H9 (cell line): ENCODE results near the gene GLB1L2. TPM values are rescaled to one million over a fixed set of nuclear protein-coding genes. Genes with fewer than 3 reads are reported as not detected.

Experiments
- DNase-seq: peaks from one replicate; pipeline ENCODE4 v3.0.0-alpha.2; 2017
- H2AFZ ChIP-seq: one replicate; pipeline ENCODE4 v1.6.1; 2013; ENCODE audit warnings: mild to moderate bottlenecking, low read length, control low read depth, moderate library complexity
- H2AK5ac ChIP-seq: 2 replicates; pipeline ENCODE4 v1.6.1; 2013; ENCODE audit warnings: low read length, control low read depth, mixed read lengths; ENCODE audit not compliant: insufficient read length
- H2BK120ac ChIP-seq: one replicate; pipeline ENCODE4 v1.6.1; 2013; ENCODE audit warnings: low read depth, mild to moderate bottlenecking, low read length, control low read depth, inconsistent platforms; ENCODE audit not compliant: poor library complexity, severe bottlenecking
- H2BK12ac ChIP-seq: 2 replicates; pipeline ENCODE4 v1.6.1; 2013; ENCODE audit warnings: low read length, control low read depth, mixed read lengths, low read depth; ENCODE audit not compliant: insufficient read length
- H2BK15ac ChIP-seq: 2 replicates; pipeline ENCODE4 v1.6.1; 2013; ENCODE audit warnings: low read depth, low read length, control low read depth
- H2BK20ac ChIP-seq: one replicate; pipeline ENCODE4 v1.6.1; 2013; ENCODE audit warnings: low read depth, mild to moderate bottlenecking, low read length, control low read depth, inconsistent platforms; ENCODE audit not compliant: poor library complexity, severe bottlenecking
- H2BK5ac ChIP-seq: 2 replicates; pipeline ENCODE4 v1.6.1; 2013; ENCODE audit warnings: low read length, control low read depth, mixed read lengths; ENCODE audit not compliant: insufficient read length
- H3K14ac ChIP-seq: 2 replicates; pipeline ENCODE4 v1.6.1; 2013; ENCODE audit warnings: low read length, control low read depth; ENCODE audit not compliant: insufficient read depth
- H3K18ac ChIP-seq: 2 replicates; pipeline ENCODE4 v1.6.1; 2013; ENCODE audit warnings: low read depth, mild to moderate bottlenecking, mixed read lengths, low read length, control low read depth; ENCODE audit not compliant: insufficient read length
- H3K23ac ChIP-seq: 2 replicates; pipeline ENCODE4 v1.6.1; 2013; ENCODE audit warnings: low read length, control low read depth, mixed read lengths, low read depth; ENCODE audit not compliant: insufficient read length
- H3K23me2 ChIP-seq: 2 replicates; pipeline ENCODE4 v1.6.1; 2013; ENCODE audit warnings: low read depth, mild to moderate bottlenecking, mixed read lengths, low read length, control low read depth; ENCODE audit not compliant: insufficient read length, poor library complexity, severe bottlenecking
- H3K27ac ChIP-seq: 2 replicates; pipeline ENCODE4 v1.5.1; 2013; ENCODE audit warnings: low read length, control low read depth, mixed read lengths, low read depth; ENCODE audit not compliant: insufficient read length
- H3K27me3 ChIP-seq: 2 replicates; pipeline ENCODE4 v1.6.1; 2013; ENCODE audit warnings: low read length, control low read depth, inconsistent platforms; ENCODE audit not compliant: insufficient read depth
- H3K4ac ChIP-seq: 2 replicates; pipeline ENCODE4 v1.6.1; 2013; ENCODE audit warnings: low read depth, mild to moderate bottlenecking, control low read depth, inconsistent platforms, low read length, moderate library complexity
- H3K4me1 ChIP-seq: 2 replicates; pipeline ENCODE4 v1.6.1; 2013; ENCODE audit warnings: low read length, control low read depth, inconsistent platforms; ENCODE audit not compliant: insufficient read depth
- H3K4me2 ChIP-seq: 2 replicates; pipeline ENCODE4 v1.6.1; 2013; ENCODE audit warnings: low read length, control low read depth, mixed read lengths; ENCODE audit not compliant: insufficient read length, insufficient read depth
- H3K56ac ChIP-seq: 2 replicates; pipeline ENCODE4 v1.6.1; 2013; ENCODE audit warnings: low read depth, mild to moderate bottlenecking, mixed read lengths, low read length, control low read depth; ENCODE audit not compliant: insufficient read length
- H3K79me1 ChIP-seq: 2 replicates; pipeline ENCODE4 v1.6.1; 2013; ENCODE audit warnings: low read depth, mild to moderate bottlenecking, moderate library complexity, low read length, control low read depth, inconsistent platforms; ENCODE audit not compliant: insufficient read depth, poor library complexity, severe bottlenecking
- H3K79me2 ChIP-seq: 2 replicates; pipeline ENCODE4 v1.6.1; 2013; ENCODE audit warnings: low read length, control low read depth, inconsistent platforms; ENCODE audit not compliant: insufficient read depth
- H3K9ac ChIP-seq: 2 replicates; pipeline ENCODE4 v1.6.1; 2013; ENCODE audit warnings: low read length, control low read depth, mixed read lengths; ENCODE audit not compliant: insufficient read length; ENCODE audit errors: extremely low read depth
- H3K9me3 ChIP-seq: one replicate; pipeline ENCODE4 v1.6.1; 2013; ENCODE audit warnings: low read depth, low read length, inconsistent platforms; ENCODE audit not compliant: control insufficient read depth
- H3T11ph ChIP-seq: one replicate; pipeline ENCODE4 v1.6.1; 2013; ENCODE audit warnings: mild to moderate bottlenecking, low read length, control low read depth, inconsistent platforms
- H4K20me1 ChIP-seq: one replicate; pipeline ENCODE4 v1.6.1; 2013; ENCODE audit not compliant: control insufficient read depth, insufficient read length, insufficient read depth
- H4K5ac ChIP-seq: 2 replicates; pipeline ENCODE4 v1.6.1; 2013; ENCODE audit warnings: low read depth, mild to moderate bottlenecking, mixed read lengths, low read length, control low read depth; ENCODE audit not compliant: insufficient read length
- H4K8ac ChIP-seq: replicated peaks from 2 replicates; pipeline ENCODE4 v1.6.1; 2013; ENCODE audit warnings: low read length, control low read depth, mixed read lengths, low read depth; ENCODE audit not compliant: insufficient read length
- H4K91ac ChIP-seq: 2 replicates; pipeline ENCODE4 v1.6.1; 2013; ENCODE audit warnings: low read depth, mild to moderate bottlenecking, moderate library complexity, mixed read lengths, low read length, control low read depth; ENCODE audit not compliant: insufficient read length
- H3K27ac Mint-ChIP-seq, 3 experiments: 2 replicates in 2 of 3; 3 replicates in 1 of 3; pipeline ENCODE4 v1.8.0; 2020 to 2021; ENCODE audit warnings: mixed read lengths in 3 of 3, mild to moderate bottlenecking in 1 of 3, moderate library complexity in 1 of 3
- H3K27me3 Mint-ChIP-seq: 2 replicates; pipeline ENCODE4 v1.8.0; 2021; ENCODE audit warnings: low read depth, mild to moderate bottlenecking, moderate library complexity, mixed read lengths
- H3K36me3 Mint-ChIP-seq, 3 experiments: 2 replicates in 2 of 3; 3 replicates in 1 of 3; pipeline ENCODE4 v1.8.0; 2020 to 2021; ENCODE audit warnings: low read depth in 3 of 3, mixed read lengths in 3 of 3; ENCODE audit not compliant: insufficient read depth in 1 of 3
- H3K4me1 Mint-ChIP-seq, 2 experiments: 2 replicates each; pipeline ENCODE4 v1.8.0; 2020; ENCODE audit warnings: mixed read lengths in 2 of 2
- H3K4me3 Mint-ChIP-seq, 2 experiments: 2 replicates in 1 of 2; 3 replicates in 1 of 2; pipeline ENCODE4 v1.8.0; 2020 to 2021; ENCODE audit warnings: mild to moderate bottlenecking in 2 of 2, mixed read lengths in 2 of 2, moderate library complexity in 1 of 2
- H3K9me3 Mint-ChIP-seq, 2 experiments: 2 replicates in 1 of 2; 3 replicates in 1 of 2; pipeline ENCODE4 v1.8.0; 2020; ENCODE audit warnings: mild to moderate bottlenecking in 2 of 2, mixed read lengths in 2 of 2, moderate library complexity in 1 of 2
- WGBS: extraction: QIAGEN DNeasy Blood & Tissue Kit; methylation state at CpG from one replicate; pipeline ENCODE4 v1.1.7; 2013; ENCODE audit warnings: missing lambda C conversion rate, low lambda C conversion rate, mixed read lengths; ENCODE audit not compliant: insufficient read length; ENCODE audit errors: extremely low coverage; 5-methylcytosine and 5-hydroxymethylcytosine counted together
- total RNA-seq: library from RNA; stranded (reverse); gene quantifications from 2 replicates; pipeline ENCODE4 v1.2.1, GENCODE V29; 2021
- TF ChIP-seq, protein P1 (sequence below): fragments of 200-600 bp; sonication (generic); conservative IDR thresholded peaks from 3 replicates; pipeline ENCODE4 v1.8.0; 2021; ENCODE audit warnings: antibody characterized with exemption, mild to moderate bottlenecking

Gene GLB1L2
- total RNA-seq, 1 experiment from 2014 or later, result 2.4 TPM

DNA sequence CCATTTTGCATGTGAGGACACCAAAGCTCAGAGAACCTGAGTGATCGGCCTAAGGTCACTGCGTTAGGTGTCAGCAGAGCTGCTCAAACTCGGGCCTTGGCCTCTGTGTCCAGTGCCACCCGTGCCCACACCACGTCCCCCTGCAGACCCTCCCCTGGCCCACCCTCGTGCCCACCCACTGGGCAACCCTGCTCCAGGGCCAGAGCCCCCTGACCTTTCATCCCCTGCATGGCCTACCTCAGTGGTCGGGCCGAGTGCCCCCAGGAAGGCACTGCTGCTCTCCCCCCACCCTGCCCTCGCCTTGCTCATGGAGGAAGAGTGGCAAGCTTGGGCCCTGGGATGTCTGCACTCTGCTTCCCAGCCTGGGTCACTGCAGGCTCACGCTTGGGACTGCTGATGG is 62.5 kb downstream of the GLB1L2 start:
- no peaks in the 10 kb centered on the region; the same call in 1 of the 2 replicates for H3K79me2 ChIP-seq
- H3K4me3 Mint-ChIP-seq, result no peak overlapping the region

More for the DNA sequence above, 62.5 kb downstream of the GLB1L2 start:
- Histone ChIP-seq H3K56ac (no peak overlapping the region), H2BK120ac (no peak overlapping the region), H2BK20ac (no peak overlapping the region), H2BK12ac (no peak overlapping the region), H3K9ac (no peak overlapping the region), H3K27me3 (no peaks in the 10 kb centered on the region), H2BK5ac (no peak overlapping the region), H4K91ac (no peak overlapping the region), H4K8ac (no peak overlapping the region), H3K9me3 (no peaks in the 10 kb centered on the region), H4K20me1 (no peaks in the 10 kb centered on the region), H3K27ac (no peak overlapping the region), H3K23me2 (no peaks in the 10 kb centered on the region), H3K14ac (no peak overlapping the region; the same call in 1 of the 2 replicates), H3K4me2 (no peak overlapping the region), H3K4me1 (no peaks in the 10 kb centered on the region), H3K79me1 (no peaks in the 10 kb centered on the region), H2AK5ac (no peak overlapping the region), H3K4ac (no peak overlapping the region), H2AFZ (no peak overlapping the region), H4K5ac (no peak overlapping the region), H3K23ac (no peak overlapping the region), H2BK15ac (no peak overlapping the region), H3K18ac (no peak overlapping the region), H3T11ph (no peak overlapping the region)
- H3K9me3 Mint-ChIP-seq, result no peaks in the 10 kb centered on the region
- TF ChIP-seq, protein P1, sequence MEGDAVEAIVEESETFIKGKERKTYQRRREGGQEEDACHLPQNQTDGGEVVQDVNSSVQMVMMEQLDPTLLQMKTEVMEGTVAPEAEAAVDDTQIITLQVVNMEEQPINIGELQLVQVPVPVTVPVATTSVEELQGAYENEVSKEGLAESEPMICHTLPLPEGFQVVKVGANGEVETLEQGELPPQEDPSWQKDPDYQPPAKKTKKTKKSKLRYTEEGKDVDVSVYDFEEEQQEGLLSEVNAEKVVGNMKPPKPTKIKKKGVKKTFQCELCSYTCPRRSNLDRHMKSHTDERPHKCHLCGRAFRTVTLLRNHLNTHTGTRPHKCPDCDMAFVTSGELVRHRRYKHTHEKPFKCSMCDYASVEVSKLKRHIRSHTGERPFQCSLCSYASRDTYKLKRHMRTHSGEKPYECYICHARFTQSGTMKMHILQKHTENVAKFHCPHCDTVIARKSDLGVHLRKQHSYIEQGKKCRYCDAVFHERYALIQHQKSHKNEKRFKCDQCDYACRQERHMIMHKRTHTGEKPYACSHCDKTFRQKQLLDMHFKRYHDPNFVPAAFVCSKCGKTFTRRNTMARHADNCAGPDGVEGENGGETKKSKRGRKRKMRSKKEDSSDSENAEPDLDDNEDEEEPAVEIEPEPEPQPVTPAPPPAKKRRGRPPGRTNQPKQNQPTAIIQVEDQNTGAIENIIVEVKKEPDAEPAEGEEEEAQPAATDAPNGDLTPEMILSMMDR, result no peak
- H3K4me1 Mint-ChIP-seq, result peaks cover 3 to 4% of the 10 kb centered on the region in 2 experiments; a peak in 1 of 4 replicates
- H3K36me3 Mint-ChIP-seq, result peaks cover 5 to 12% (median 11%) of the 10 kb centered on the region in 3 experiments; a peak in 5 of 7 replicates
- DNase-seq, result no peak
- no CpG with 5 or more reads among the region's 10 CpGs for WGBS
- no peaks in the 10 kb centered on the region for H3K27me3 Mint-ChIP-seq
- peak overlapping the region in 2 of 3 experiments; percentile 61 to 93; a peak in 2 of 7 replicates for H3K27ac Mint-ChIP-seq
